ENCODE measurements around the gene RBM19.

The RBM19 gene

GRCh38 chr12:113852695-113853490 is 113.2 kb downstream of the RBM19 start:
- TF ChIP-seq ZFX (IDR thresholded peaks at IDR 0.05) (no peak), CTCF (conservative IDR thresholded peaks at IDR 0.05) (no peak)
- H3K27ac ChIP-seq: no peak overlapping the region

DNA sequence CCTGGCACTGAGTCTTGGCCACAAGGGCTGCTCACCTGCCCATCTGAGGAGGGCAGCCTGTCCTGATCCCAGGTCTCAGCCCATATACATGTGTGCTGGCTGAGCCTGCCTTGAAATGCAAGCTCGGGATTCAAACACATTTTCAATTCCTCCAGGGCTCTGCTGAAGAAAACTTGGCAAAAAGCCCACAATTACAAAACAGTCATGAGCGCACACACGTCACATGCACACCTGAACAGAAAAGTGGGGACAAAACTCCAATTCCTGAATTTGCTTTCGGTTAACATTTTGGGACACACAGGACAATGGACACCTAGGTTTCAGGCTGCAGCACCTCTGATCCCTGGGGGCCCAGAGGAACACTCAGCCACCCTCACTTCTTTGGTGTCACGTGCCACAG is 113.9 kb downstream of the RBM19 start:
- no peak overlapping the region for H3K27ac ChIP-seq
- TF ChIP-seq CTCF (conservative IDR thresholded peaks at IDR 0.05) (no peak), ZFX (IDR thresholded peaks at IDR 0.05) (no peak)

- no peak for TF ChIP-seq ZFX (IDR thresholded peaks at IDR 0.05)
- TF ChIP-seq CTCF (conservative IDR thresholded peaks at IDR 0.05): no peak
- no peak overlapping the region for H3K27ac ChIP-seq
Measured at GRCh38 chr12:113850309-113851056, 115.6 kb downstream of the RBM19 start.

- no peak for TF ChIP-seq CTCF (conservative IDR thresholded peaks at IDR 0.05)
- no peak for TF ChIP-seq ZFX (IDR thresholded peaks at IDR 0.05)
- H3K27ac ChIP-seq: no peak overlapping the region
Measured at GRCh38 chr12:113847856-113848255, 118.3 kb downstream of the RBM19 start.

- H3K27ac ChIP-seq: no peak overlapping the region
- TF ChIP-seq ZFX (IDR thresholded peaks at IDR 0.05): no peak
- TF ChIP-seq CTCF (conservative IDR thresholded peaks at IDR 0.05): no peak
Measured at GRCh38 chr12:113846883-113847755, 119.0 kb downstream of the RBM19 start.

- TF ChIP-seq CTCF (conservative IDR thresholded peaks at IDR 0.05) (no peak), ZFX (IDR thresholded peaks at IDR 0.05) (no peak)
- H3K27ac ChIP-seq: no peak overlapping the region
Measured at GRCh38 chr12:113845900-113846674, 120.0 kb downstream of the RBM19 start.
